Mesenchymal stem cell (in vitro differentiated cells and primary cell): Measurements from ENCODE around the gene UBE2U.

Experiments used
- DNase-seq: peaks from one replicate; pipeline ENCODE4 v3.0.0-alpha.2; 2013
- H2AFZ ChIP-seq: one replicate; pipeline ENCODE4 v1.6.1; 2013; ENCODE audit warnings: low read depth, mild to moderate bottlenecking, control low read depth, inconsistent platforms, low read length, moderate library complexity
- H2AK5ac ChIP-seq: 2 replicates; pipeline ENCODE4 v1.6.1; 2013; ENCODE audit warnings: low read length, moderate library complexity, mild to moderate bottlenecking, inconsistent platforms; ENCODE audit not compliant: severe bottlenecking
- H2BK120ac ChIP-seq: one replicate; pipeline ENCODE4 v1.6.1; 2013; ENCODE audit warnings: low read depth, mild to moderate bottlenecking, inconsistent platforms, low read length, moderate library complexity
- H2BK12ac ChIP-seq, 2 experiments: one replicate each; pipeline ENCODE4 v1.6.1; 2013; ENCODE audit warnings: inconsistent platforms in 2 of 2, low read length in 2 of 2, mild to moderate bottlenecking in 2 of 2, moderate library complexity in 2 of 2, control low read depth in 1 of 2
- H2BK15ac ChIP-seq: one replicate; pipeline ENCODE4 v1.6.1; 2013; ENCODE audit warnings: mild to moderate bottlenecking, low read depth, inconsistent platforms; ENCODE audit not compliant: poor library complexity, severe bottlenecking
- H2BK5ac ChIP-seq: 2 replicates; pipeline ENCODE4 v1.6.1; 2013; ENCODE audit warnings: low read depth, mild to moderate bottlenecking, low read length, control low read depth, inconsistent platforms; ENCODE audit not compliant: poor library complexity, severe bottlenecking
- H3K14ac ChIP-seq, 2 experiments: one replicate each; pipeline ENCODE4 v1.6.1; 2013; ENCODE audit warnings: inconsistent platforms in 2 of 2, low read length in 2 of 2, control low read depth in 1 of 2, mild to moderate bottlenecking in 1 of 2, moderate library complexity in 1 of 2
- H3K18ac ChIP-seq, 2 experiments: one replicate each; pipeline ENCODE4 v1.6.1; 2013; ENCODE audit warnings: inconsistent platforms in 2 of 2, low read length in 2 of 2, control low read depth in 1 of 2, low read depth in 1 of 2, mild to moderate bottlenecking in 1 of 2
- H3K23ac ChIP-seq, 2 experiments: one replicate each; pipeline ENCODE4 v1.6.1; 2013; ENCODE audit warnings: inconsistent platforms in 2 of 2, low read length in 2 of 2, mild to moderate bottlenecking in 2 of 2, moderate library complexity in 2 of 2, control low read depth in 1 of 2
- H3K27ac ChIP-seq: 2 replicates; pipeline ENCODE4 v1.5.1; 2013; ENCODE audit warnings: mild to moderate bottlenecking, moderate library complexity, low read length, control low read depth, inconsistent platforms; ENCODE audit not compliant: poor library complexity, severe bottlenecking
- H3K27me3 ChIP-seq, 2 experiments: 2 replicates each; pipeline versions ENCODE4 v1.6.1 to v1.7.0; 2013; ENCODE audit warnings: low read length in 2 of 2, mild to moderate bottlenecking in 2 of 2, moderate library complexity in 2 of 2, control low read depth in 1 of 2, inconsistent platforms in 1 of 2; ENCODE audit not compliant: control insufficient read depth in 1 of 2, insufficient read depth in 1 of 2
- H3K36me3 ChIP-seq, 2 experiments: 2 replicates each; pipeline versions ENCODE4 v1.6.1 to v1.7.0; 2013; ENCODE audit warnings: low read length in 2 of 2, control low read depth in 1 of 2, inconsistent platforms in 1 of 2, low read depth in 1 of 2, mild to moderate bottlenecking in 1 of 2; ENCODE audit not compliant: insufficient read depth in 2 of 2, control insufficient read depth in 1 of 2
- H3K4ac ChIP-seq, 2 experiments: one replicate each; pipeline ENCODE4 v1.6.1; 2013; ENCODE audit warnings: inconsistent platforms in 2 of 2, low read length in 2 of 2, mild to moderate bottlenecking in 2 of 2, moderate library complexity in 2 of 2, control low read depth in 1 of 2, low read depth in 1 of 2
- H3K4me1 ChIP-seq: 2 replicates; pipeline ENCODE4 v1.6.1; 2013; ENCODE audit warnings: low read depth, low read length, control low read depth; ENCODE audit not compliant: control insufficient read depth, insufficient read depth
- H3K4me2 ChIP-seq: 2 replicates; pipeline ENCODE4 v1.6.1; 2013; ENCODE audit warnings: low read length, mild to moderate bottlenecking, inconsistent platforms; ENCODE audit not compliant: poor library complexity, severe bottlenecking
- H3K4me3 ChIP-seq, 2 experiments: 2 replicates each; pipeline versions ENCODE4 v1.5.1 to v1.7.0; 2013; ENCODE audit warnings: low read length in 2 of 2, mild to moderate bottlenecking in 2 of 2, control low read depth in 1 of 2, low read depth in 1 of 2; ENCODE audit not compliant: insufficient read depth in 1 of 2
- H3K79me1 ChIP-seq: replicated peaks from 2 replicates; pipeline ENCODE4 v1.6.1; 2013; ENCODE audit warnings: mild to moderate bottlenecking, control low read depth, low read length, inconsistent platforms; ENCODE audit not compliant: poor library complexity, severe bottlenecking
- H3K9ac ChIP-seq: 2 replicates; pipeline ENCODE4 v1.7.0; 2013; ENCODE audit warnings: mild to moderate bottlenecking, low read length, moderate library complexity
- H3K9me3 ChIP-seq: 2 replicates; pipeline ENCODE4 v1.7.0; 2013; ENCODE audit warnings: mild to moderate bottlenecking, low read length; ENCODE audit not compliant: control insufficient read depth
- H4K8ac ChIP-seq: one replicate; pipeline ENCODE4 v1.6.1; 2013; ENCODE audit warnings: inconsistent platforms, mild to moderate bottlenecking, low read length, moderate library complexity
- H4K91ac ChIP-seq: one replicate; pipeline ENCODE4 v1.6.1; 2013; ENCODE audit warnings: mild to moderate bottlenecking, low read length, inconsistent platforms
- WGBS: methylation state at CpG from one replicate; pipeline ENCODE4 v1.1.7; 2013; ENCODE audit warnings: mixed read lengths; 5-methylcytosine and 5-hydroxymethylcytosine counted together

The UBE2U gene

GRCh38 chr1:64240206-64240605 is 36.8 kb downstream of the UBE2U start:
- Histone ChIP-seq H4K8ac (no peak overlapping the region), H2AK5ac (no peak overlapping the region), H3K14ac (no peak overlapping the region), H2BK120ac (no peak overlapping the region), H3K9me3 (no peaks in the 10 kb centered on the region), H2BK12ac (no peak overlapping the region), H3K18ac (no peak overlapping the region), H2BK15ac (no peak overlapping the region), H2BK5ac (no peak overlapping the region), H3K4me1 (no peaks in the 10 kb centered on the region), H4K91ac (no peak overlapping the region), H3K9ac (no peak overlapping the region), H3K27me3 (no peaks in the 10 kb centered on the region), H3K27ac (no peak overlapping the region), H3K4me2 (no peak overlapping the region), H3K79me1 (no peaks in the 10 kb centered on the region), H3K23ac (no peak overlapping the region), H2AFZ (no peak overlapping the region), H3K36me3 (no peaks in the 10 kb centered on the region), H3K4me3 (no peak overlapping the region), H3K4ac (no peak overlapping the region)
- peak; percentile 33 for DNase-seq

GRCh38 chr1:64241069-64241468 is 37.6 kb downstream of the UBE2U start:
- Histone ChIP-seq H3K36me3 (no peaks in the 10 kb centered on the region), H2AK5ac (no peak overlapping the region), H2AFZ (no peak overlapping the region), H3K4ac (no peak overlapping the region), H3K79me1 (no peaks in the 10 kb centered on the region), H4K8ac (no peak overlapping the region), H3K9ac (no peak overlapping the region), H2BK120ac (no peak overlapping the region), H3K27ac (no peak overlapping the region), H3K4me2 (no peak overlapping the region), H3K4me3 (no peak overlapping the region), H3K23ac (no peak overlapping the region), H2BK5ac (no peak overlapping the region), H2BK15ac (no peak overlapping the region), H3K18ac (no peak overlapping the region), H3K14ac (no peak overlapping the region), H4K91ac (no peak overlapping the region), H3K9me3 (no peaks in the 10 kb centered on the region), H3K27me3 (no peaks in the 10 kb centered on the region), H2BK12ac (no peak overlapping the region), H3K4me1 (no peaks in the 10 kb centered on the region)
- DNase-seq, result no peak

- no peaks in the 10 kb centered on the region for H3K9me3 ChIP-seq
- H2BK12ac ChIP-seq, result no peak overlapping the region
- no peak overlapping the region for H3K4me2 ChIP-seq
- H4K91ac ChIP-seq, result no peak overlapping the region
- 80% methylated on average over 3 of the region's 6 CpGs for WGBS
- H4K8ac ChIP-seq, result no peak overlapping the region
- no peak overlapping the region for H2BK15ac ChIP-seq
- no peaks in the 10 kb centered on the region for H3K4me1 ChIP-seq
- no peak overlapping the region for H2AK5ac ChIP-seq
- H2AFZ ChIP-seq, result no peak overlapping the region
- H2BK120ac ChIP-seq, result no peak overlapping the region
- H3K79me1 ChIP-seq, result no peaks in the 10 kb centered on the region
- no peak overlapping the region for H3K4ac ChIP-seq
- H3K18ac ChIP-seq, result no peak overlapping the region
- H3K14ac ChIP-seq, result no peak overlapping the region
- no peak overlapping the region for H3K23ac ChIP-seq
- H2BK5ac ChIP-seq, result no peak overlapping the region
- no peaks in the 10 kb centered on the region for H3K36me3 ChIP-seq
- H3K9ac ChIP-seq, result no peak overlapping the region
- H3K27me3 ChIP-seq, result peaks cover 0 to 5% of the 10 kb centered on the region in 2 experiments
- no peak overlapping the region for H3K27ac ChIP-seq
- H3K4me3 ChIP-seq, result no peak overlapping the region
- peak; percentile 55 for DNase-seq
Measured at GRCh38 chr1:64242895-64243756, 39.7 kb downstream of the UBE2U start.

- H2AFZ ChIP-seq, result no peak overlapping the region
- no peak overlapping the region for H2BK5ac ChIP-seq
- no peak overlapping the region for H3K14ac ChIP-seq
- H3K9ac ChIP-seq, result no peak overlapping the region
- H3K36me3 ChIP-seq, result no peaks in the 10 kb centered on the region
- H3K4me2 ChIP-seq, result no peak overlapping the region
- H3K9me3 ChIP-seq, result no peaks in the 10 kb centered on the region
- no peak overlapping the region for H3K23ac ChIP-seq
- H2BK12ac ChIP-seq, result no peak overlapping the region
- H3K4ac ChIP-seq, result no peak overlapping the region
- H2AK5ac ChIP-seq, result no peak overlapping the region
- no peak overlapping the region for H2BK15ac ChIP-seq
- no peaks in the 10 kb centered on the region for H3K4me1 ChIP-seq
- H3K27me3 ChIP-seq, result peaks cover 0 to 5% of the 10 kb centered on the region in 2 experiments
- no peak overlapping the region for H3K4me3 ChIP-seq
- no peak overlapping the region for H2BK120ac ChIP-seq
- 48% methylated on average over 3 of the region's 4 CpGs for WGBS
- H3K79me1 ChIP-seq, result no peaks in the 10 kb centered on the region
- DNase-seq, result no peak
- no peak overlapping the region for H4K91ac ChIP-seq
- no peak overlapping the region for H3K18ac ChIP-seq
- H4K8ac ChIP-seq, result no peak overlapping the region
- H3K27ac ChIP-seq, result no peak overlapping the region
Measured at GRCh38 chr1:64243757-64244080, 40.3 kb downstream of the UBE2U start.
